Measurements from ENCODE around the gene AGPAT4. TPM values are rescaled to one million over a fixed set of nuclear protein-coding genes. Genes with fewer than 3 reads are reported as not detected.
"Not testable (repeated sequence)": the region's sequence is repeated elsewhere in the genome, so short reads cannot be mapped to it uniquely, and the experiment has no call there.

The AGPAT4 gene
- total and polyA plus RNA-seq, 2 experiments from 2014 or later, result 3.0 to 3.9 TPM

DNA sequence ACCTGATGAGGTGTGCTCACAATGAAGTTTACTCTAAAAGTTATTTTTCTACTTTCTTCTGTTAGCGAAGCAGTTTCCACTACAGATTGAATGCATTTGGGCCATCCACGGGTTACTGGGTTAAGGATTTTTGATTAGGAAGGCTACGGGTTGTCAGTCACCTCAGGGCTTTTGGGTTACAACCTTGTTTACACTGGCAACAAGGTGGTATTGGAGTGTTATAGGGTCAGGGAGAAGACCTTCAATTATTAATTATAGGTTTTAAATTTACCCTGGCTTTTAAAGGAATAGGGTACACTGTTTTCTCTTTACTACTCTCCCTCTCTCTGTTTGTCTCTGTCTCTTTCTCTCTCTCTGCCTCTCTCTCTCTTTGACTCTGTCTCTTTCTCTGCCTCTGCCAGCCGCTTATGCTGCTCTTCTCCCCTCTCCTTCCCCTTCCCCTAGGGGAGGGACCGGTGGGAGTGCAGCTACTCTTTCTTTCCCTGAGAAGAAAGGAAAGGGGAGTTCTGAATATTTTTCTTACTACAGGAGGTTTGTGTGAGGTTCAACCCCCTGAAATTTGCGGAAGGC is 40.2 kb upstream of the AGPAT4 start:
- H3K9ac ChIP-seq, result no peak overlapping the region
- H3K27me3 ChIP-seq (replicated peaks; ENCODE audit: insufficient read depth), result peaks cover 8% of the 10 kb centered on the region; the same call in 1 of the 2 replicates
- H2AFZ ChIP-seq, result no peak overlapping the region
- H3K4me3 ChIP-seq, result no peak overlapping the region
- no peaks in the 10 kb centered on the region for H3K79me2 ChIP-seq (ENCODE audit: insufficient read depth)
- no peak for DNase-seq
- H4K20me1 ChIP-seq (ENCODE audit: insufficient read depth), result no peaks in the 10 kb centered on the region
- TF ChIP-seq EZH2phosphoT487 (IDR thresholded peaks at IDR 0.05; ENCODE audit: insufficient read depth, low read depth), result no peak
- no peak for TF ChIP-seq EZH2 (IDR thresholded peaks at IDR 0.05; ENCODE audit: insufficient read depth, poor library complexity, severe bottlenecking)
- H3K4me1 ChIP-seq (ENCODE audit: insufficient read depth), result no peaks in the 10 kb centered on the region
- no peaks in the 10 kb centered on the region for H3F3A ChIP-seq (ENCODE audit: insufficient read depth)
- H3K4me2 ChIP-seq (ENCODE audit: unreplicated experiment), result no peak overlapping the region
- no peaks in the 10 kb centered on the region for H3K36me3 ChIP-seq (ENCODE audit: low read depth)
- no peak overlapping the region for H3K27ac ChIP-seq
- in situ Hi-C loops (cut with MboI), result no loop called here
- no peaks in the 10 kb centered on the region for H3K9me2 ChIP-seq (ENCODE audit: insufficient read depth)
- no peaks in the 10 kb centered on the region for H3K9me3 ChIP-seq (ENCODE audit: low read depth)
- WGBS, 2 experiments (ENCODE audit: low coverage in 1 of 2, low lambda C conversion rate in 2 of 2, missing lambda C conversion rate in 2 of 2), result 80 to 82% methylated on average over 6 of the region's 6 CpGs

DNA sequence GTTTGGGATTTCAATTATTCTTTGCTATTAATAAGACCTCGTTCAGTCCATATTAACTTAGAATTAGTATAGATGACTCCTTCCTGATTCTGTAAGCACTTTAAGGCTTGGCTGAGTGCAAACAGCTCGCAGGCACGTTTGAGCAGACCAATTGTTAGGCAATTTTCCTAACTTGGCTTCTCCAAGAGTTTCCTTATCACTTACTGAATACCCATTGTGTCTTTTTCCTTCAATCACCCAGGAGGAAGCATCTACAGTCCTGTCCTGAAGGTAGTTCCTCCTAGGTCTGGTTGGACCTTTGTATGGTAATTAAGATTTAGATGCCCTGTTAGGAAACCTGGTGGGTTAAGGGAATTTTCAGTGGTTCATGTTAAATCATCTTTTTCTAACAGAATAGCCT is 39.6 kb upstream of the AGPAT4 start:
- H3K36me3 ChIP-seq (ENCODE audit: low read depth); H3K27me3 ChIP-seq (replicated peaks; ENCODE audit: insufficient read depth); H3K9me3 ChIP-seq (ENCODE audit: low read depth); DNase-seq; H3K9me2 ChIP-seq (ENCODE audit: insufficient read depth); H3K79me2 ChIP-seq (ENCODE audit: insufficient read depth); H3K9ac ChIP-seq; H3F3A ChIP-seq (ENCODE audit: insufficient read depth); H3K4me2 ChIP-seq (ENCODE audit: unreplicated experiment); H3K27ac ChIP-seq; H2AFZ ChIP-seq; H3K4me1 ChIP-seq (ENCODE audit: insufficient read depth); H3K4me3 ChIP-seq; in situ Hi-C loops (cut with MboI); H4K20me1 ChIP-seq (ENCODE audit: insufficient read depth): not testable (repeated sequence)
- 43 to 54% methylated on average over 3 of the region's 3 CpGs for WGBS, 2 experiments (ENCODE audit: low coverage in 1 of 2, low lambda C conversion rate in 2 of 2, missing lambda C conversion rate in 2 of 2)

DNA sequence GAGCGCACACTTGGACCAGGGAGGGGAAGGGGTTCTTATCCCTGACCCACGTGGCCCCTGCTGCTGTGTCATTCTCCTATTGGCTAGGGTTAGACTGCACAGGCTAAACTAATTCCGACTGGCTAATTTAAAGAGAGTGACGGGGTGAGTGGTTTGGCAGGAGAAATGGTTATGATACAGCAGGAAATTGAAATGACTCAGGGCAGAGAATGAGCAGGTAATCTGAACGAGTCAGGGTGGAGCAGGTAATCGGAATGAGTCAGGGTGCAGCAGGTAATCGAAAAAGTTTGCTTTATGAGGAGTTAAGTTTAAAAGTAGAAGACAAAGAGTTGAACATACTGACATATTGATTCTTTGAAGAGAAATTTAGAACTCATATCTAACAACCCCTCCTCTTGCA is 35.9 kb upstream of the AGPAT4 start:
- H2AFZ ChIP-seq; H4K20me1 ChIP-seq (ENCODE audit: insufficient read depth); H3K4me3 ChIP-seq; H3K27ac ChIP-seq; H3K79me2 ChIP-seq (ENCODE audit: insufficient read depth); H3K27me3 ChIP-seq (replicated peaks; ENCODE audit: insufficient read depth); in situ Hi-C loops (cut with MboI); H3K9ac ChIP-seq; H3F3A ChIP-seq (ENCODE audit: insufficient read depth); H3K9me2 ChIP-seq (ENCODE audit: insufficient read depth); H3K36me3 ChIP-seq (ENCODE audit: low read depth); DNase-seq; H3K4me2 ChIP-seq (ENCODE audit: unreplicated experiment); H3K4me1 ChIP-seq (ENCODE audit: insufficient read depth); H3K9me3 ChIP-seq (ENCODE audit: low read depth): not testable (repeated sequence)
- WGBS, 2 experiments (ENCODE audit: low coverage in 1 of 2, low lambda C conversion rate in 2 of 2, missing lambda C conversion rate in 2 of 2), result 67 to 69% methylated on average over 7 of the region's 7 CpGs

DNA sequence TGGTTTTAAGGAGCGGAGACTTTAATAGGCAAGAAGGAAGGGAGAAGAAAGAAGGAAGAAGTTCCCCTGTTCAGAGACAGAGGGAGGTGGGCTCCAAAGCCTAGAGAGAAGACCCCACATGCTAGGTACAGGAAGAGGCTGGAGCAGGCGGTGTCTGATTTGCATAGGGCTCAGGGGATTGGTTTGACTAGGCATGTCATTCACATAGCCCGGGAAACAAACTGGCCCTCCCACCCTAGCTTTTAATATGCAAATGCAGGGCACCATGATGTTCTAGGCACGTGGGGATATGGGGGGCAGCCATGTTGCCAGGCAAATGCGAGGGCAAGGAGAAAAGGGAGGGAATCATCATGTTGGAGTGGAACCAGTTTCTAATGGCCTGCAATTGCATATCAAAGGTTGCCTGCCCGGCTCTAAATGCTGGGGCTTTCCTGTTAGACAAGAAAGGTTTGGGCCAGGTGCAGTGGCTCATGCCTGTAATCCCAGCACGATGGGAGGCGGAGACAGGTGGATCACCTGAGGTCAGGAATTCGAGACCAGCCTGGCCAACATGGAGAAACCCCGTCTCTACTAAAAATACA is 34.3 kb upstream of the AGPAT4 start:
- Histone ChIP-seq H3K4me3 (no peak overlapping the region), H3K4me2 (ENCODE audit: unreplicated experiment) (no peak overlapping the region), H3K4me1 (ENCODE audit: insufficient read depth) (peaks cover 4% of the 10 kb centered on the region), H2AFZ (no peak overlapping the region), H3F3A (ENCODE audit: insufficient read depth) (peaks cover 4% of the 10 kb centered on the region; the same call in 1 of the 2 replicates), H3K9me3 (ENCODE audit: low read depth) (no peaks in the 10 kb centered on the region), H3K36me3 (ENCODE audit: low read depth) (no peaks in the 10 kb centered on the region), H3K9ac (no peak overlapping the region), H3K9me2 (ENCODE audit: insufficient read depth) (no peaks in the 10 kb centered on the region), H3K27ac (no peak overlapping the region), H4K20me1 (ENCODE audit: insufficient read depth) (no peaks in the 10 kb centered on the region), H3K79me2 (ENCODE audit: insufficient read depth) (no peaks in the 10 kb centered on the region), H3K27me3 (replicated peaks; ENCODE audit: insufficient read depth) (0 out of 2 replicates have a peak, but pooled peaks cover 2% of the 10 kb centered on the region)
- no peak for TF ChIP-seq EZH2phosphoT487 (IDR thresholded peaks at IDR 0.05; ENCODE audit: insufficient read depth, low read depth)
- no peak for TF ChIP-seq EZH2 (IDR thresholded peaks at IDR 0.05; ENCODE audit: insufficient read depth, poor library complexity, severe bottlenecking)
- in situ Hi-C loops (cut with MboI), result no loop called here
- 72 to 74% methylated on average over 9 to 10 of the region's 10 CpGs for WGBS, 2 experiments (ENCODE audit: low coverage in 1 of 2, low lambda C conversion rate in 2 of 2, missing lambda C conversion rate in 2 of 2)
- no peak for DNase-seq

DNA sequence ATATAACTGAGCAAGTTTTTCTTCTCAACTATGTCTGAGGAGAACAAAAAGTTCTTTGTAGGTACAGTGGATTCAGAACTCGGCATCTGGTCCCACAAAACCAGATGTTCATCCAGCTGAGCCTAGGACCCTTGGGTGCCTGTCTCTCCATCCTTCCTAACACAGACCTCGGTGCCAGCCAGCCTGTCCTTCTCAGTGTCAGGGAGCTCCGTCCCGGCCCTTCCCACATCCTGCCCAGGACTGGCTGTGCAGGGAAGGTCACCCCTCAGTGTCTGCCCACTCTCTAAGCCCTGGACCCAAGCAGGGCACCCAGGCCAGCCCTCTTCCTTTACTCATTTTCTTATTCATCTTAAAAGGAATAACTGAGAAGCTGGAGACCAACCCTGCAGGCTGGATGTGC is 32.0 kb upstream of the AGPAT4 start:
- no peaks in the 10 kb centered on the region for H3K36me3 ChIP-seq (ENCODE audit: low read depth)
- H3K27ac ChIP-seq, result no peak overlapping the region
- H2AFZ ChIP-seq, result no peak overlapping the region
- H3K9me2 ChIP-seq (ENCODE audit: insufficient read depth), result no peaks in the 10 kb centered on the region
- no peak overlapping the region for H3K4me2 ChIP-seq (ENCODE audit: unreplicated experiment)
- H3F3A ChIP-seq (ENCODE audit: insufficient read depth), result peaks cover 23% of the 10 kb centered on the region
- no peak for DNase-seq
- no peaks in the 10 kb centered on the region for H3K79me2 ChIP-seq (ENCODE audit: insufficient read depth)
- WGBS, 2 experiments (ENCODE audit: low coverage in 1 of 2, low lambda C conversion rate in 2 of 2, missing lambda C conversion rate in 2 of 2), result 63 to 71% methylated on average over 4 of the region's 4 CpGs
- in situ Hi-C loops (cut with MboI), result no loop called here
- no peak for TF ChIP-seq EZH2 (IDR thresholded peaks at IDR 0.05; ENCODE audit: insufficient read depth, poor library complexity, severe bottlenecking)
- no peak for TF ChIP-seq EZH2phosphoT487 (IDR thresholded peaks at IDR 0.05; ENCODE audit: insufficient read depth, low read depth)
- H3K4me3 ChIP-seq, result no peak overlapping the region
- no peaks in the 10 kb centered on the region for H3K9me3 ChIP-seq (ENCODE audit: low read depth)
- no peaks in the 10 kb centered on the region for H4K20me1 ChIP-seq (ENCODE audit: insufficient read depth)
- H3K27me3 ChIP-seq (replicated peaks; ENCODE audit: insufficient read depth), result no peaks in the 10 kb centered on the region
- H3K4me1 ChIP-seq (ENCODE audit: insufficient read depth), result peaks cover 22% of the 10 kb centered on the region
- H3K9ac ChIP-seq, result no peak overlapping the region

All from GM23248 (cell line).